GM13976 (cell line): ENCODE results near the gene CUX1.
A peak's percentile ranks its signal among the peaks of the same experiment; 100 is the strongest.

Experiments used
- DNase-seq: peaks from one replicate; pipeline ENCODE4 v3.0.0; 2012; ENCODE audit warnings: low spot score
- in situ Hi-C: fragments of 300-500 bp; cut with MboI; formaldehyde crosslinking; loops from one replicate; pipeline ENCODE4 v1.12.0; 2022; ENCODE audit warnings: low sequenced_read_pairs, mixed read lengths, inconsistent platforms; ENCODE audit not compliant: unreplicated experiment
- TF ChIP-seq, protein P1 (sequence below): IDR thresholded peaks from 2 replicates; pipeline ENCODE4 v1.5.1; 2012; ENCODE audit warnings: borderline replicate concordance, mild to moderate bottlenecking; ENCODE audit not compliant: insufficient read depth; ENCODE audit errors: extremely low read depth, missing control alignments, control extremely low read depth

The CUX1 gene

DNA sequence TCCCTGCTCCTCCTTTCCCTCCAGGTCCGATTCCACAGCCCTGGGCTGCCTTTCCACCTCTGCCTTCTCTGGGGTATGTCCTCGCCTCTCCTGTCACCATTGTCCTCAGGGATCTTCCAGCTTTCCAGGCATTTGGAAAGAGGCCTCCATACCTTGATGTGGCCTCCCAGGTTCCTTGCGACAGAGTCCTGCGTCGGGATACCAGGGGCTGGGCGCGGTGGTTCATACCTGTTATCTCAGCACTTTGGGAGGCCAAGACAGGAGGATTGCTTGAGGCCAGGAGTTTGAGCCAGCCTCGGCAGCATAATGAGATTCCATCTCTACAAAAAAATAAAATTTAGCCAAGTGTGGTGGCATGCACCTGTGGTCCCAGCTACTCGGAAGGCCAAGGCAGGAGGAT lies 171.1 kb downstream of the CUX1 start:
- no peak for DNase-seq
- in situ Hi-C loops, result no loop called here
- TF ChIP-seq, protein P1, sequence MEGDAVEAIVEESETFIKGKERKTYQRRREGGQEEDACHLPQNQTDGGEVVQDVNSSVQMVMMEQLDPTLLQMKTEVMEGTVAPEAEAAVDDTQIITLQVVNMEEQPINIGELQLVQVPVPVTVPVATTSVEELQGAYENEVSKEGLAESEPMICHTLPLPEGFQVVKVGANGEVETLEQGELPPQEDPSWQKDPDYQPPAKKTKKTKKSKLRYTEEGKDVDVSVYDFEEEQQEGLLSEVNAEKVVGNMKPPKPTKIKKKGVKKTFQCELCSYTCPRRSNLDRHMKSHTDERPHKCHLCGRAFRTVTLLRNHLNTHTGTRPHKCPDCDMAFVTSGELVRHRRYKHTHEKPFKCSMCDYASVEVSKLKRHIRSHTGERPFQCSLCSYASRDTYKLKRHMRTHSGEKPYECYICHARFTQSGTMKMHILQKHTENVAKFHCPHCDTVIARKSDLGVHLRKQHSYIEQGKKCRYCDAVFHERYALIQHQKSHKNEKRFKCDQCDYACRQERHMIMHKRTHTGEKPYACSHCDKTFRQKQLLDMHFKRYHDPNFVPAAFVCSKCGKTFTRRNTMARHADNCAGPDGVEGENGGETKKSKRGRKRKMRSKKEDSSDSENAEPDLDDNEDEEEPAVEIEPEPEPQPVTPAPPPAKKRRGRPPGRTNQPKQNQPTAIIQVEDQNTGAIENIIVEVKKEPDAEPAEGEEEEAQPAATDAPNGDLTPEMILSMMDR, result no peak

DNA sequence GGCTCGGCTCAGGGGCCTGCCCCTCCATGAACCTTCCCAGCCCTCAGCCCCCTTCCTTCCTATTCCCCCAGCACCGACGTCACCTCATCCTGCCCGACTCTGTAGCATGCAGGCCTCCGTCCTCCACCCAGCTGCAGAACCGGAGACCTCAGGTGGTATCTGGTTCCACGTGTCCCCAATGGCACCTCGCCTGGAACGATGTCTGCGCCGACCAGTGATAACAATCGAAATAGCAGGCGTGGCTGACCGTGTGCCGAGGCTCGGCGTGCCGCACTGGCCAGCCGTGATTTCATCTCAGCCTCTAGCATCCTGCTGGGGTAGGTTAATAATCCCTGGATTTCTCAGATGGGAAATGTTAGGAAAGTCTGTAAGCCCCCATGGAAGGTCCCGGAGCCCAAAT lies 171.7 kb downstream of the CUX1 start:
- in situ Hi-C loops, result no loop called here
- TF ChIP-seq, protein P1, result no peak

DNA sequence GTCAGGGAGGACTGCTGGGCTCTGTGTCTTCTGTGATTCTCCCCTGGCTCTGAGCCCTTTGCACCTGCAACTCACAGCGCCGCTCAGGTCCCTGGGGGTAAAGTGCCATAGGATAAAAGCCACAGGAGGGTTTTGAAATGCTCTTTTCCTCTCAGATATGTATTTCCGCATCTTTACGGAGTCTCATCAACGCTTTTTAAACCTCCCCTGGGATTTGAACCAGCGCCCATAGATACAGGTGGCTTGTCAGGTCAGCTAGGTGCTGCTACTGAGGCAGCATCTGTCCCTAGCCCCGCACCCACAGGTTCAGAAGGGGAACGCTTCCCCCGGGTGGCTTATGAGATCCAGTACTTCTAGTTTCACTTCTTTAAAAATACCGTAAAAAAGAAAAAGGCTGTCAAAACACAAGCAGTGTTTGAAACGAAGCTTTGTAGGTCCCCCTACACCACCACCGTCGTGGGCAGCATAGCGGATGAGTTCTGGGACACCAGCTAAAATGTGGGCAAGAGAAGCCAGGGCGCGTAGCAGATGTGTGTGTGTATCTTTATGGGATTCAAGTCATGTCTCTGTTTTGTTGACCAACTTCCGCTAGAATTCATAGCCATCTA lies 173.5 kb downstream of the CUX1 start:
- peak; percentile 78 for DNase-seq
- TF ChIP-seq, protein P1, result no peak
- in situ Hi-C loops, result loop anchor here (10.0 kb wide), 1 partner anchor 124 kb away; no protein-coding TSS in a partner anchor

More for the DNA sequence above, 171.7 kb downstream of the CUX1 start:
- no peak for DNase-seq

DNA sequence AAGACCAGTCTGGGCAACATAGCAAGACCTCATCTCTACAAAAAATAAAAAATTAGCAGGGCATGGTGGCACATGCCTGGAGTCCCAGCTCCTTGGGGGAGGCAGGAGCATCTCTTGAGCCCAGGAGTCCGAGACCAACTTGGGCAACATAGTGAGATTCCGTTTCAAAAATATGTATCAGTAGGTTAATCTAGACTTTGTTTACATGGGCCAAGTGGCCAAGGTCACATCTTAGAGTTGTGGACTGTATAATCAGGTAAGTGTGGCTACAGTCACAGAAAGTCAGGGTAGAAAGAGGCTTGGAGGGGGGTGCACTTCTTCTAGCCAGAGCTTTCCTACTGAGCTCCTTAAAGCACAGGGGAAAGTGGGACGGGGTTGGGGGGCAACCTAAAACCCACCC lies 174.4 kb downstream of the CUX1 start:
- in situ Hi-C loops, result loop anchor here (10.0 kb wide), 1 partner anchor 123 kb away; no protein-coding TSS in a partner anchor
- DNase-seq, result no peak
- TF ChIP-seq, protein P1, result no peak

DNA sequence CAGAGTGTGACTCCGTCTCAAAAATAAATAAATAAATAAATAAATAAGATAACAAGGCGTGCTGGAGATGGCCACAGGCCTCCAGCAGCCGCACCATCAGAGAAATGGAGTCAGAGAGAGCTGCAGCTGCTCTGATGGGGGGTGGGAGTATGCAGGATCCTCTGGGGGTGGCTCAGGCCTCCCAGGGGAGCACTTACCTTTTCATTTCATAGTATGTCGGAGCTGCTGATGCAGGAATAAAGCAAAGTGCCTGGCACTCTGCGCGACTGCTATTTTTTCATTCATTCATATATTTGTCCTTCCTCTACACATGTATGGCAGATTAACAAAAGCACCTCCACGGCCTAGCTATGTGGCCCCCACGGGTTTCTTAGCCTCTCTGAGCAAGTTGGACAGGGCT lies 175.9 kb downstream of the CUX1 start:
- DNase-seq, result no peak

DNA sequence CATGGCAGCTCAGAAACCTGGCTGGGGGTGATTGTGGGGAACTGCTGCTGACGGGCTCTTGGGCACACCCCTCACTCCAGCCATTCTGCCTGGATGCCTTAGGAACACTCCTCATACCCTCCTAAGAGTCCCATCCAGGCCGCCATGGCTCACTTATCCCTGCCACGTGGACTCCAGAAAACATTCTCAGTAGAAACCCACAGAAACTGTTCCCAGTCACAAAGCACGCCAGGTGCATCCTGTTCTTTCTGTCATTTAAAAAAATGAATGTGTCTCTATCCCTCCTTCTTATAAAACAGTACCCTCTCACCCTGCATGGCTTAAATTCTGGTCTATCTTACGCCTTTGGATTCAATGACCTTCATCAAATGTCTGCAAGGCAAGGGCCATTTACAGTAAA lies 177.7 kb downstream of the CUX1 start:
- in situ Hi-C loops, result loop anchor here (10.0 kb wide), 1 partner anchor 120 kb away; no protein-coding TSS in a partner anchor
- TF ChIP-seq, protein P1, result no peak
- no peak for DNase-seq

More for the DNA sequence above, 175.9 kb downstream of the CUX1 start:
- in situ Hi-C loops, result loop anchor here (10.0 kb wide), 1 partner anchor 121 kb away; no protein-coding TSS in a partner anchor
- TF ChIP-seq, protein P1, result no peak
